H1 (cell line): ENCODE measurements around the gene LAMTOR5.

Source experiments
- CHD1 ChIP-seq: IDR thresholded peaks from 2 replicates; pipeline ENCODE4 v1.6.1; 2012; ENCODE audit warnings: low read depth, low read length, improper control_type of control experiment
- CHD2 ChIP-seq: IDR thresholded peaks from 2 replicates; pipeline ENCODE4 v1.6.1; 2012; ENCODE audit warnings: low read length, improper control_type of control experiment
- CTCF ChIP-seq, 3 experiments: IDR thresholded peaks; 1 replicate in 2 of 3; 2 replicates in 1 of 3; pipeline versions ENCODE4 v1.5.1 to v1.6.1; 2011; ENCODE audit warnings: low read length in 3 of 3, mild to moderate bottlenecking in 3 of 3, inconsistent platforms in 2 of 3, low read depth in 1 of 3, moderate library complexity in 1 of 3; ENCODE audit not compliant: insufficient read depth in 1 of 3; ENCODE audit errors: control extremely low read depth in 1 of 3
- EP300 ChIP-seq, 2 experiments: IDR thresholded peaks; 1 replicate in 1 of 2; 2 replicates in 1 of 2; pipeline ENCODE4 v1.6.1; 2011 to 2012; ENCODE audit warnings: low read depth in 2 of 2, low read length in 2 of 2, mild to moderate bottlenecking in 2 of 2, borderline replicate concordance in 1 of 2, inconsistent platforms in 1 of 2, moderate library complexity in 1 of 2
- GTF2F1 ChIP-seq: IDR thresholded peaks from 2 replicates; pipeline ENCODE4 v1.6.1; 2012; ENCODE audit warnings: low read depth, low read length, improper control_type of control experiment, borderline replicate concordance
- JUN ChIP-seq: IDR thresholded peaks from 2 replicates; pipeline ENCODE4 v1.6.1; 2011; ENCODE audit warnings: low read depth, mild to moderate bottlenecking, improper control_type of control experiment, low read length
- MAX ChIP-seq: IDR thresholded peaks from 2 replicates; pipeline ENCODE4 v1.6.1; 2012; ENCODE audit warnings: inconsistent platforms
- NANOG ChIP-seq: IDR thresholded peaks from 2 replicates; pipeline ENCODE4 v1.6.1; 2011; ENCODE audit warnings: low read length, low read depth, mild to moderate bottlenecking, inconsistent platforms; ENCODE audit not compliant: insufficient read depth, poor library complexity, severe bottlenecking
- POLR2A ChIP-seq, 2 experiments: IDR thresholded peaks; 1 replicate in 1 of 2; 2 replicates in 1 of 2; pipeline ENCODE4 v1.6.1; 2011; ENCODE audit warnings: low read depth in 2 of 2, low read length in 2 of 2, mild to moderate bottlenecking in 2 of 2; ENCODE audit errors: control extremely low read depth in 1 of 2
- RAD21 ChIP-seq, 2 experiments: IDR thresholded peaks in 1 of 2; conservative IDR thresholded peaks in 1 of 2; 2 replicates each; pipeline ENCODE4 v1.6.1; 2011; ENCODE audit warnings: low read depth in 2 of 2, low read length in 2 of 2, improper control_type of control experiment in 1 of 2, inconsistent platforms in 1 of 2, mild to moderate bottlenecking in 1 of 2, moderate library complexity in 1 of 2
- TAF1 ChIP-seq: IDR thresholded peaks from 2 replicates; pipeline ENCODE4 v1.6.1; 2011; ENCODE audit warnings: mild to moderate bottlenecking, low read depth, low read length
- YY1 ChIP-seq: IDR thresholded peaks from 2 replicates; pipeline ENCODE4 v1.6.1; 2011; ENCODE audit warnings: low read depth, mild to moderate bottlenecking, low read length
- ZNF274 ChIP-seq: IDR thresholded peaks from 2 replicates; pipeline ENCODE4 v1.7.0; 2012; ENCODE audit warnings: low read length, borderline replicate concordance; ENCODE audit errors: extremely low read depth

GRCh38 chr1:110393691-110394492 lies 13.6 kb downstream of the LAMTOR5 start:
- TF ChIP-seq CTCF (IDR thresholded peaks at IDR 0.05; ENCODE audit: control extremely low read depth in 1 of 3, insufficient read depth in 1 of 3, low read depth in 1 of 3, low read length in 3 of 3) (no peak), MAX (no peak), JUN (no peak), NANOG (no peak), GTF2F1 (no peak), YY1 (no peak), POLR2A (IDR thresholded peaks at IDR 0.05; ENCODE audit: control extremely low read depth in 1 of 2, low read depth in 2 of 2, low read length in 2 of 2) (no peak), RAD21 (IDR thresholded peaks at IDR 0.05 in 1 of 2, conservative IDR thresholded peaks at IDR 0.05 in 1 of 2; ENCODE audit: low read depth in 2 of 2, low read length in 2 of 2) (no peak), CHD1 (no peak), TAF1 (no peak), ZNF274 (no peak), EP300 (IDR thresholded peaks at IDR 0.05; ENCODE audit: borderline replicate concordance in 1 of 2, low read depth in 2 of 2, low read length in 2 of 2) (no peak), CHD2 (no peak)
